Measurements from ENCODE around the gene PPP1R1B. TPM values are rescaled to one million over a fixed set of nuclear protein-coding genes. Genes with fewer than 3 reads are reported as not detected.
"Not testable (repeated sequence)": the region's sequence is repeated elsewhere in the genome, so short reads cannot be mapped to it uniquely, and the experiment has no call there.

Gene PPP1R1B
- total RNA-seq, 1 donor from 2014 or later, result 25.1 TPM

- H3K27me3 ChIP-seq, result no peaks in the 10 kb centered on the region
Measured at GRCh38 chr17:39581759-39582085, 45.0 kb upstream of the PPP1R1B start.

DNA sequence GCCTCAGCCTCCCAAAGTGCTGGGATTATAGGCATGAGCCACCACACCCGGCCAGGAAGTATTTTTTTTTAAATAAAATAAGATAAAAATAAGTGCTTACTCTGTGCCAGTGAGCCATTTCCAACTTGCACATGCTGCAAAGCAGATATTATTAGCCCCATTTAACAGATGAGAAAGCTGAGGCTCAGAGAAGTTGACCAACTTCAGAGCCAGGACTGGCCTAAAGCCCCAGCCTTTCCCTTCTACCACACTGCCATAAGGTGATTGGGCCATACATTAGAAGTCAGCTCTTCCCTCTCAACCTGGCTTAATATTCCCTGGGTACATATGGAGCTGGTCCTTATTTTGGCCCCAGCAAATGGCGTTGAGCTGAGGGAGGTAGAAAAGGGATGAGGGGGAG lies 44.1 kb upstream of the PPP1R1B start:
- Histone ChIP-seq H3K27me3 (peaks cover 5% of the 10 kb centered on the region), H3K9me3 (no peaks in the 10 kb centered on the region), H3K4me1 (no peaks in the 10 kb centered on the region), H3K4me3 (no peak overlapping the region), H3K27ac (no peak overlapping the region), H3K36me3 (no peaks in the 10 kb centered on the region)
- TF ChIP-seq CTCF (IDR thresholded peaks at IDR 0.05), result no peak
- intact Hi-C loops (cut with DNase I), result no loop called here
- DNase-seq, result no peak
- ATAC-seq, result no peak

More at GRCh38 chr17:39581759-39582085, 45.0 kb upstream of the PPP1R1B start:
- no peaks in the 10 kb centered on the region for H3K9me3 ChIP-seq
- no peaks in the 10 kb centered on the region for H3K36me3 ChIP-seq
- ATAC-seq (no peak), DNase-seq (no peak)
- no peak overlapping the region for H3K27ac ChIP-seq
- H3K4me3 ChIP-seq, result no peak overlapping the region
- TF ChIP-seq CTCF (IDR thresholded peaks at IDR 0.05), result no peak
- intact Hi-C loops (cut with DNase I), result no loop called here
- no peaks in the 10 kb centered on the region for H3K4me1 ChIP-seq

- H3K4me3 ChIP-seq; H3K27ac ChIP-seq; H3K4me1 ChIP-seq; H3K36me3 ChIP-seq; DNase-seq; ATAC-seq; H3K9me3 ChIP-seq; intact Hi-C loops (cut with DNase I): not testable (repeated sequence)
- peaks cover 32% of the 10 kb centered on the region for H3K27me3 ChIP-seq
Measured at GRCh38 chr17:39590180-39590579, 36.6 kb upstream of the PPP1R1B start.

- Histone ChIP-seq H3K4me1 (no peaks in the 10 kb centered on the region), H3K9me3 (no peaks in the 10 kb centered on the region), H3K27me3 (peaks cover 48% of the 10 kb centered on the region), H3K4me3 (no peak overlapping the region), H3K27ac (no peak overlapping the region), H3K36me3 (no peaks in the 10 kb centered on the region)
- DNase-seq (no peak), ATAC-seq (peak; percentile 63)
- intact Hi-C loops (cut with DNase I), result no loop called here
- TF ChIP-seq CTCF (IDR thresholded peaks at IDR 0.05), result no peak
Measured at GRCh38 chr17:39591958-39592954, 34.5 kb upstream of the PPP1R1B start.

- H3K27me3 ChIP-seq, result peaks cover 59% of the 10 kb centered on the region
Measured at GRCh38 chr17:39593371-39593770, 33.4 kb upstream of the PPP1R1B start.

More at GRCh38 chr17:39593371-39593770, 33.4 kb upstream of the PPP1R1B start:
- TF ChIP-seq CTCF (IDR thresholded peaks at IDR 0.05), result no peak
- ATAC-seq (no peak), DNase-seq (no peak)
- no peaks in the 10 kb centered on the region for H3K36me3 ChIP-seq
- H3K9me3 ChIP-seq, result no peaks in the 10 kb centered on the region
- H3K27ac ChIP-seq, result no peak overlapping the region
- H3K4me1 ChIP-seq, result peaks cover under 1% of the 10 kb centered on the region
- no peak overlapping the region for H3K4me3 ChIP-seq
- intact Hi-C loops (cut with DNase I), result no loop called here
